Caki2 (cell line): ENCODE results near the gene DBT. TPM values are rescaled to one million over a fixed set of nuclear protein-coding genes. Genes with fewer than 3 reads are reported as not detected.

Experiments used
- DNase-seq: peaks from one replicate; pipeline ENCODE4 v3.0.0-alpha.2; 2015; ENCODE audit warnings: low read depth
- in situ Hi-C: cut with HindIII; loops from 2 replicates; pipeline ENCODE4 v1.10.0; 2016; ENCODE audit warnings: low sequenced_read_pairs, low pct_unique_long_range_greater_than_20kb, mixed read lengths
- total RNA-seq: library from RNA; depleted of rRNA; stranded (reverse); fragments of >200 nt; shearing (Covaris generic); gene quantifications from 2 replicates; pipeline ENCODE4 v1.2.3, GENCODE V29; 2014; ENCODE audit warnings: low replicate concordance; rRNA removed

Gene DBT
- total RNA-seq, 1 experiment from 2014 or later = 1.2 TPM

- in situ Hi-C loops = no loop called here
- DNase-seq = no peak
Observed at GRCh38 chr1:100147875-100148274, 101.8 kb downstream of the DBT start.

DNA sequence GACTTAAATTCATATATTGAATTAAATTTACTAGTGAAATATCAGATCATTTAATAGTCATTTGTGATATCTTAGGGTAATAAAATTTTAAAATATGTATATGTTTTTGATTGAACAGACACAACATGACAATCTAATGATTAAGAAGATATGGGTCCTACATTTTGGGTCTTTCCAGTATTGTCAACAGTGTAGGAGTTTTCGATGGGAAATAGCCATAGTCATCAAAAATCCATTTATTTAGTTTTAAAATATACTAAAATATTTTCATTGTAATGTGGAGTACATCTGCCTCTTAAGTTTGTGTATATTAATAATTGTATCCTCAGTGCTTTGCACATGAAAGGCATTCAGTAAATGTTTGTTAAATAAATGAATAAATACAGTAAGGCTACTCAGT lies 102.7 kb downstream of the DBT start:
- in situ Hi-C loops = no loop called here
- DNase-seq = no peak

- no peak for DNase-seq
- in situ Hi-C loops = no loop called here
Observed at GRCh38 chr1:100145116-100145515, 104.5 kb downstream of the DBT start.

DNA sequence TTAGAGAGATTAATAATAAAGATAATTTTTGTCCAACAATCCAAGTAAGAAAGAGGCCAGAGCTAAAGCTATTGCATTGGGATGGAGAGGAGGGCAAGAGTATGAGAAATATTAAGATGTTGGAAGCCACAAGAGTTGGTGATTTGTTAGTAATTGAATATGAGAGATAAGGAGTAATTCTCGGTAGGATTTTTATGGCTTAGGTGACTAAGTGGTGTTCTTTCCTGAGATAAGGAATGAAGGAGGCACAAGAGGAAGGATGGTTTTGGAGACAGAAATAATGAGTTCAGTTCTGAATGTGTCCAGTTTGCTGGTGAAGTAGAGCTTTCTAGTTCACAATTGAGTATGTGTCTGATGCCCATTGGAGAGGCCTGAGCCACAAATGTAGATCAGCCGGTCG lies 107.3 kb downstream of the DBT start:
- in situ Hi-C loops = no loop called here
- no peak for DNase-seq

DNA sequence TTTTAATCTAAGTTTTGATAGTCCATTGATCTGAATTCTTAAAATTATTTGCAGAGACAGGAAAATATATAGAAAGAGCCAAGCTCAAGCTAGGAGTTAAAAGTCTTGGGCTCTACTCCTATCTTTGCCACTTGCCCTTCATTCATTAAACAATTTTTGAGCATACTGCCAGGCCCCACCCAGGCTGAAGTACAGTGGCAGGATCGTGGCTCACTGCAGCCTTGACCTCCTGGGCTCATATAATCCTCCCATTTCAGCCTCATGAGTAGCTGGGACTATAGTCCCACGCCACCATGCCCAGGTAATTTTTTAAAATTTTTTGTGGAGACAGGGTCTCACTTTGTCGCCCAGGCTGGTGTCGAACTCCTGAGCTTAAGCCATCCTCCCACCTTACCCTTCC lies 108.4 kb downstream of the DBT start:
- in situ Hi-C loops = no loop called here
- no peak for DNase-seq

DNA sequence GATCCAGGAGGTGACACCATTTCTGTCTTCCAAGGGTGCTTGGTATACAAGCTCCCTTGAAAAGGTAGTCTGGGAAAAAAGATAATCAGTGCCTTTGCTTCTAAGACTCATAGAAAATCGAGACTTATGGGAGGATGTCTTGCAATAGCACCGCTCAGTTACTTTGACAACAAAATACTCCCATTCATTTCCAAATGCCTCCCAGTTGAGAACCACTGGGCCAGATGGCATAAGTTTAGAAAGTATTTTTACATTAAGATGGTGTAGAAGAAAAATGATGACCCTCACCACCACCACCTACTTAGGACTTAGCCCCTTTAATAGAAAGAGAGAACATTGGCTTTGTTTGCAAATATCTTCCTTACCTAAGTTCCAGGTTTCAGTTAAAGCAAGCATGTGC lies 112.0 kb downstream of the DBT start:
- in situ Hi-C loops = no loop called here
- no peak for DNase-seq

Other genes starting within 250 kb of the DBT start
- 2.9 and 4.3 TPM in 2 replicates for gene SASS6, start 116.9 kb downstream of the DBT start, total RNA-seq
- gene TRMT13, start 116.7 kb downstream of the DBT start, total RNA-seq = 1.7 and 8.7 TPM in 2 replicates
- 0.12 TPM in 1 of 2 replicates, not detected in the other for gene LRRC39, start 71.6 kb downstream of the DBT start, total RNA-seq
- gene RTCA, start 16.4 kb upstream of the DBT start, total RNA-seq = 17.9 and 21.3 TPM in 2 replicates
- gene CDC14A, start 102.7 kb upstream of the DBT start, total RNA-seq = 5.1 and 6.5 TPM in 2 replicates